Transverse colon (tissue), 4 donors: ENCODE data around the gene GIPR. TPM values are rescaled to one million over a fixed set of nuclear protein-coding genes. Genes with fewer than 3 reads are reported as not detected.

Experiments
- DNase-seq: peaks from one replicate; pipeline ENCODE4 v3.0.0-alpha.2; 2019
- H3K27ac ChIP-seq, 4 donors: fragments of 200-600 bp; sonication (generic); 2 replicates each; pipeline ENCODE4 v1.5.1; 2016 to 2018; ENCODE audit warnings: inconsistent platforms in 4 of 4
- H3K27me3 ChIP-seq: fragments of 200-600 bp; sonication (generic); 2 replicates; pipeline ENCODE4 v1.5.1; 2017; ENCODE audit warnings: inconsistent platforms
- H3K36me3 ChIP-seq, 4 donors: fragments of 200-600 bp; sonication (generic); 2 replicates each; pipeline ENCODE4 v1.5.1; 2017 to 2019; ENCODE audit warnings: inconsistent platforms in 4 of 4
- H3K4me1 ChIP-seq, 4 donors: fragments of 200-600 bp; sonication (generic); 2 replicates each; pipeline ENCODE4 v1.5.1; 2017 to 2020; ENCODE audit warnings: inconsistent platforms in 4 of 4
- H3K4me3 ChIP-seq, 4 donors: fragments of 200-600 bp; sonication (generic); 1 replicate in 1 of 4; 2 replicates in 3 of 4; pipeline versions ENCODE4 v1.5.1 to v1.6.1; 2017 to 2019; ENCODE audit warnings: inconsistent platforms in 4 of 4
- H3K9me3 ChIP-seq, 2 donors: fragments of 200-600 bp; sonication (generic); 2 replicates each; pipeline ENCODE4 v1.5.1; 2017 to 2019; ENCODE audit warnings: inconsistent platforms in 2 of 2
- CTCF ChIP-seq, 5 experiments: fragments of 200-600 bp in 3 of 5; fragments of 450-650 bp in 2 of 5; sonication (generic) in 3 of 5; IDR thresholded peaks; 1 replicate in 2 of 5; 2 replicates in 3 of 5; pipeline ENCODE4 v1.5.1; 2016 to 2017; ENCODE audit warnings: antibody characterized with exemption in 5 of 5, inconsistent platforms in 3 of 5, mild to moderate bottlenecking in 2 of 5, moderate library complexity in 1 of 5
- EP300 ChIP-seq: sonication (generic); formaldehyde crosslinking; IDR thresholded peaks from one replicate; pipeline ENCODE4 v1.6.1; 2017; ENCODE audit warnings: antibody characterized with exemption, low read depth
- POLR2A ChIP-seq: fragments of 450-650 bp; IDR thresholded peaks from one replicate; pipeline ENCODE4 v1.6.1; 2016; ENCODE audit warnings: antibody characterized with exemption, mild to moderate bottlenecking, moderate library complexity
- POLR2AphosphoS5 ChIP-seq, 3 donors: sonication (generic); formaldehyde crosslinking; IDR thresholded peaks; one replicate each; pipeline ENCODE4 v1.6.1; 2016; ENCODE audit warnings: antibody characterized with exemption in 3 of 3
- WGBS, 2 donors: methylation state at CpG; one replicate each; pipeline ENCODE4 v1.1.5; 2018; ENCODE audit warnings: low coverage in 1 of 2; 5-methylcytosine and 5-hydroxymethylcytosine counted together
- in situ Hi-C, 4 donors: fragments of 200-750 bp; cut with MboI; loops; one replicate each; pipeline versions ENCODE4 v1.15.0 to v1.15.1; 2017; ENCODE audit warnings: low sequenced_read_pairs in 3 of 4, low pct_ligation_motif_present in 1 of 4, low pct_unique_long_range_greater_than_20kb in 1 of 4
- intact Hi-C: fragments of 100-400 bp; cut with DNase I; formaldehyde crosslinking; loops from one replicate; pipeline ENCODE4 v1.15.1; 2023; ENCODE audit warnings: low total_unique reads
- small RNA-seq, 4 donors: library from RNA; depleted of rRNA; stranded (forward); fragments of <200 nt; gene quantifications; one replicate each; pipeline ENCODE3, GENCODE V24; 2016
- total RNA-seq, 4 donors: library from RNA; depleted of rRNA; stranded (reverse); fragments of >200 nt; gene quantifications; one replicate each; pipeline ENCODE4 v1.1.0, GENCODE V29; 2016

The GIPR gene
- total RNA-seq, 4 donors from 2014 or later, result 10.1 to 40.4 (median 14.1) TPM

DNA sequence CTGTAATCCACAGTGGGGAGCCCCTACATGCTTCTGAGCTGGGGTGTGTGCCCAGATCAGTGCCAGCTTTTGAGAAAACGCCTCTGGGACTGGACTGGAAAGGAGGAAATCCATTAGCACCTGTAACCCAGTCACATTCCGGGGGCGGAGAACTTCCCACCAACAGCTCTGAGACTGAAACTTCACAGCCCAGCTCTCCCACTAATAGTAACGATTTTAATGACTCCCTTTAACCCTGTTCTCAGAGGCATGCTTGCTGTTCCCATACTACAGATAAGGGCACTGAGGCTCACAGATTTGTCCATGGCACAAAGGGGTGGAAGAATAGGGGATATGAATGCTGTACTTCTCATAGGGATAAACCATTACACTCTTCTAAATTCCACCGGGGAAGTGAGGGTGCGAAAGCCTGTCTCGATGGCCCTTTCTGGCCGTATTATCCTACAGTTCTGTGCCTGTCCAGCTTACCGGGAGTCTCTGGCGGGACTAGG, 61.8 kb downstream of the GIPR start:
- in situ Hi-C loops, result no loop called here
- intact Hi-C loops, result no loop called here
- peak; percentile 29 for DNase-seq

GRCh38 chr19:45730368-45731288, 62.6 kb downstream of the GIPR start, which contains the start of gene FBXO46:
FBXO46 (minus strand) TSS chr19:45730896; CDS start chr19:45713495, 17,401 bp downstream.
- TF ChIP-seq POLR2AphosphoS5 (IDR thresholded peaks at IDR 0.05) (peak; percentile 88 to 95 (median 95)), POLR2A (peak; percentile 93), CTCF (IDR thresholded peaks at IDR 0.05) (peak in 2 of 5 experiments; percentile 3 to 12), EP300 (no peak)
- Histone ChIP-seq H3K27ac (peak within 1 kb of the TSS; percentile 79 to 93 (median 84)), H3K27me3 (no peaks in the 10 kb centered on the region), H3K9me3 (no peaks in the 10 kb centered on the region), H3K36me3 (no peaks in the 10 kb centered on the region), H3K4me1 (peaks cover 6 to 27% (median 16%) of the 10 kb centered on the region in 4 donors), H3K4me3 (peak within 1 kb of the TSS; percentile 74 to 98 (median 86))
- in situ Hi-C loops, result no loop called here
- WGBS, 2 donors, result 2% methylated on average over 21 to 44 of the region's 48 CpGs
- peak; percentile 97 for DNase-seq
- intact Hi-C loops, result no loop called here

More for the DNA sequence above, 61.8 kb downstream of the GIPR start:
- whole genome bisulfite sequencing, 2 donors, result 2 to 5% methylated on average over 6 to 10 of the region's 10 CpGs
- H3K27ac ChIP-seq, result peak overlapping the region; percentile 79 to 93 (median 84)
- H3K27me3 ChIP-seq, result no peaks in the 10 kb centered on the region
- H3K4me1 ChIP-seq, result peaks cover 6 to 27% (median 16%) of the 10 kb centered on the region in 4 donors
- no peaks in the 10 kb centered on the region for H3K9me3 ChIP-seq
- no peaks in the 10 kb centered on the region for H3K36me3 ChIP-seq
- H3K4me3 ChIP-seq, result peak overlapping the region; percentile 74 to 98 (median 86)
- no peak for TF ChIP-seq EP300
- no peak for TF ChIP-seq POLR2AphosphoS5 (IDR thresholded peaks at IDR 0.05)
- no peak for TF ChIP-seq POLR2A
- no peak for TF ChIP-seq CTCF (IDR thresholded peaks at IDR 0.05)

Small RNAs within 50 kb of the gene (small RNA-seq; reads per million reads assigned to genes)
- gene MIR642A, result 0.48 to 1.9 (median 1.5) reads per million in 4 donors
- 0 reads per million in 4 donors for gene RN7SL836P

Other genes with a start within 250 kb of the GIPR start
- 10 to 100 TPM; 38.8 to 42.6 (median 40.0) TPM for gene ERCC1, start 244.3 kb upstream of the GIPR start, total RNA-seq
- 10 to 100 TPM; 14.5 to 64.7 (median 25.6) TPM for gene FOSB, start 200.2 kb upstream of the GIPR start, total RNA-seq
- gene RTN2, start 171.2 kb upstream of the GIPR start, total RNA-seq, result 10 to 100 TPM in 1 of 4 donors, 1 to 10 TPM in 1, not detected in 2; 5.7 to 13.5 TPM
- 1 to 10 TPM in 2 of 4 donors, under 1 TPM in 1, not detected in 1; 1.00 to 4.3 (median 1.4) TPM for gene PPM1N, start 169.8 kb upstream of the GIPR start, total RNA-seq
- gene VASP, start 160.7 kb upstream of the GIPR start, total RNA-seq, result 100 to 1,000 TPM; 167 to 465 (median 204) TPM
- gene OPA3, start 83.4 kb upstream of the GIPR start, total RNA-seq, result 10 to 100 TPM in 1 of 4 donors, 1 to 10 TPM in 3; 6.7 to 10.8 (median 8.6) TPM
- gene GPR4, start 66.0 kb upstream of the GIPR start, total RNA-seq, result 1 to 10 TPM in 1 of 4 donors, under 1 TPM in 3; 0.27 to 1.4 (median 0.43) TPM
- gene EML2, start 28.8 kb upstream of the GIPR start, total RNA-seq, result 10 to 100 TPM; 40.8 to 64.3 (median 60.0) TPM
- 100 to 1,000 TPM in 2 of 4 donors, 10 to 100 TPM in 2; 39.3 to 407 (median 93.4) TPM for gene SNRPD2, start 23.7 kb downstream of the GIPR start, total RNA-seq
- 10 to 100 TPM in 1 of 4 donors, 1 to 10 TPM in 2, under 1 TPM in 1; 0.75 to 17.3 (median 7.2) TPM for gene QPCTL, start 24.4 kb downstream of the GIPR start, total RNA-seq
- 10 to 100 TPM; 14.1 to 40.8 (median 19.6) TPM for gene FBXO46, start 62.7 kb downstream of the GIPR start, total RNA-seq
- gene MEIOSIN, start 65.2 kb downstream of the GIPR start, total RNA-seq, result not detected
- 10 to 100 TPM in 2 of 4 donors, 1 to 10 TPM in 2; 6.7 to 40.4 (median 9.7) TPM for gene SIX5, start 101.0 kb downstream of the GIPR start, total RNA-seq
- 100 to 1,000 TPM in 2 of 4 donors, 10 to 100 TPM in 2; 19.1 to 237 (median 69.2) TPM for gene DMPK, start 114.3 kb downstream of the GIPR start, total RNA-seq
- 10 to 100 TPM; 26.8 to 72.9 (median 54.8) TPM for gene DMWD, start 124.6 kb downstream of the GIPR start, total RNA-seq
- gene RSPH6A, start 147.1 kb downstream of the GIPR start, total RNA-seq, result 1 to 10 TPM in 1 of 4 donors, not detected in 3; 1.1 TPM
- 100 to 1,000 TPM in 2 of 4 donors, 10 to 100 TPM in 2; 35.2 to 189 (median 81.9) TPM for gene SYMPK, start 194.9 kb downstream of the GIPR start, total RNA-seq
- gene FOXA3, start 196.1 kb downstream of the GIPR start, total RNA-seq, result 10 to 100 TPM in 2 of 4 donors, 1 to 10 TPM in 2; 1.9 to 24.4 (median 9.2) TPM
- gene IRF2BP1, start 217.9 kb downstream of the GIPR start, total RNA-seq, result 10 to 100 TPM; 24.9 to 34.1 (median 29.5) TPM
- 10 to 100 TPM in 2 of 4 donors, 1 to 10 TPM in 2; 5.5 to 26.9 (median 8.9) TPM for gene MYPOP, start 234.4 kb downstream of the GIPR start, total RNA-seq
- gene NANOS2, start 246.6 kb downstream of the GIPR start, total RNA-seq, result not detected